GM19240 (cell line): ENCODE results near the gene KANK2.

Experiments
- DNase-seq: peaks from one replicate; pipeline ENCODE4 v3.0.0; 2011; ENCODE audit warnings: low spot score; ENCODE audit not compliant: insufficient read length

Gene KANK2

GRCh38 chr19:11197291-11198174, at the start of gene KANK2:
KANK2 (minus strand) TSS chr19:11197545; CDS start chr19:11194511, 3,034 bp downstream.
- DNase-seq: peak; percentile 94

DNA sequence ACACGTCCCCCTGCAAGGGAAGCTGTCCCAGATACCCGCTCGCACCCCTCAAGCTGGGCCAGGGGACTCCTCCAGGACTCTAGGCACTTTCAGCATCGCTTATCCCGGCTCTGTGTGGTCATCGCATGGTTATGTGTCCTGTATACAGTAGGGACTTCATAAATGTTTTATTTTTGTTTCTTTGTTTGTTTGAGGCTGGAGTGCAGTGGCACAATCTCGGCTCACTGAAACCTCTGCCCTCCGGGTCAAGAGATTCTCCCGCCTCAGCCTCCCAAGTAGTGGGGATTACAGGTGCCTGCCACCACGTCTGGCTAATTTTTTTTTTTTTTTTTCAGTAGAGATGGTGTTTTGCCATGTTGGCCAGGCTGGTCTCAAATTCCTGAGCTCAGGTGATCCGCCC, 49.6 kb upstream of the KANK2 start:
- DNase-seq: no peak

GRCh38 chr19:11244846-11245589, 47.7 kb upstream of the KANK2 start:
- DNase-seq: no peak

DNA sequence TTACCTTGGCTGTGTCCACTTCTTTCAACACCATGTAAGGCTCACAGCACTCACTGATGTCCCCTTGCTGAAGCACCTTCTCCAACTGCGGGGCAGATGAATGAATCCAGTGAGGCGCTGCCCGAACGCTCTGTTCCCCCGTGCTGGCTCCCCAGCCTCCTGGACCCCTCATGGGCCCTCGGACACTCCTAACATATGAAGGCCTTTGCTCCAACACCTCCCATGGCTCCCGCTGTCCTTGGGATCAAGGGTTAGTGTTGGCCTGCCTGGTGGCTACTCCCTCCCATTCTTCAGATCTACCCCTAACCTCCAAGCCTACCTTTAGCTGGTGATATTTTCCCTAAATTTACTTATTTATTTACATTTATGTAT, 46.4 kb upstream of the KANK2 start:
- DNase-seq: no peak

DNA sequence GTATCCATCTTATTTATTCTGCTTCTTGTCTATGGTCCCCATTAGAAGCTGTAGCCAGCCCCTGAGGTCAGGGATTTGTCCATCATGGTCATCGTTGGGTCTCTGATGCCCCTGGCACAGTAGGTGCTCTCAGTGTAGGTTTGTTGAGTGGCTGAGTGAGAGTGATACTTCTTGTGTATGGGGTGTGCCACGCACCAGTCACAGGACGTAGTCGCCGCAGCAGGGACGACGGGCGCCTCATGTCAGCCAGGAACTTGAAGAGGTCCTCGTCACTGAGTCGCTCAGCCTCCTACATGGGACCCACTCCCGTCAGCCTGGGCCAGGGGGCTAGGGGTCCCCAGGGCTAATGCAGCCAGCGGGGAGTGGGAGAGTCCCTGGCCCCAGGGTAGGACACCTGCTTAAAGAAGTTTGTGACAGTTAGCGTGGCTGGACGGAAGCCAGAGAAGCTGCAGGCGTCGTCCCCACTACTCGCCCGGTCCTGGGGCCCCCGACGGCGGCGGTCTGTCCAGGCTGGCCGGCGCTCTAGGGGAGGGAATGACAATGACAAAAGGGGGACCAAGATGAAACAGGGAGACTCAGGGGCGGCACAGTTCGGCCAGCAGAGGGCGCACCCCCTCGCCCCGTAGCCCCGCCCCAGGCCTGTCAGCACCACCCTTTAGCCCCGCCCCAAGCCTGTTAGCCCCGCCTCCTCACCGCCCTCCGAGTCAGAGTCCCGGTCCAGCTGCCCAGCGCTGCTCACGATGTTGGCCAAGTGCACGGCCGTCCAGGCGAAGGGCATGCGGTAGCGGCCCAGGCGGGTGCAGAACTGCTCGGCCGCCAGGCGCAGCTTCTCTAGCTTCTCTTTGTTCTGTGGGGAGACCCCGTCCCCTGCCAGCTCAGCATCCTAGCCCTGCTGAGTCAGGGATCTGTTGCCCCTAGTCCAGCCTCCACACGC, 45.8 kb upstream of the KANK2 start:
- peak; percentile 87 for DNase-seq

GRCh38 chr19:11242025-11242424, 44.7 kb upstream of the KANK2 start:
- DNase-seq: no peak

GRCh38 chr19:11240008-11240444, 42.7 kb upstream of the KANK2 start:
- DNase-seq: no peak

GRCh38 chr19:11239377-11240000, 42.1 kb upstream of the KANK2 start, which contains the start of gene ANGPTL8:
ANGPTL8 (plus strand) TSS chr19:11239619; CDS start chr19:11239638, 19 bp downstream.
- DNase-seq: no peak

DNA sequence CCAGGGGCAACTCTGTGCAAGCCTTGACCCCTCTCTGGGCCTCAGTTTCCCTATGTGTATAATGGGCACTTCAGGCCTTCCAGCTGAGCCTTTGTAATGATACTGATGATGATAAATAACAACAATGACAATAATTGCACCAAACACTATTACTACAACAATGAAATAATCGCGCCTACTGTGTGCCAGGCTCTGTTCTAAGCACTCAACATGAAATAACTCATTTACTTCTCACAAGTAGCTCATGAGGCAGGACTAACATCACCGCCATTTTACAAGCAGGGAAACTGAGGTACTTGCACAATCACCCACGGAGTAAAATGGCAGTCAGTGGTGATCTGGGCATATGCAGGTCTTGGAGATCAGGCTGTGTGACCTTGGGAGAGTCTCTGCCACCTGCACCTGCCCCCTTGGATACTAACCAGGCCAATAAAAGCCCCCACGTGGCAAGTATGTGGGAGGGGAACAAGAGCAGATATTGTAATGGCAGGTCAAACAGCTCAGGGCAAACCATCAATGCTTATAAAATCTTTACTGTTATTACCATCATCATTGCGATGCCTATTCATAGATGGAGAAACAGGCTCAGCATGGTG, 41.5 kb upstream of the KANK2 start:
- no peak for DNase-seq

GRCh38 chr19:11238041-11238440, 40.7 kb upstream of the KANK2 start:
- no peak for DNase-seq

DNA sequence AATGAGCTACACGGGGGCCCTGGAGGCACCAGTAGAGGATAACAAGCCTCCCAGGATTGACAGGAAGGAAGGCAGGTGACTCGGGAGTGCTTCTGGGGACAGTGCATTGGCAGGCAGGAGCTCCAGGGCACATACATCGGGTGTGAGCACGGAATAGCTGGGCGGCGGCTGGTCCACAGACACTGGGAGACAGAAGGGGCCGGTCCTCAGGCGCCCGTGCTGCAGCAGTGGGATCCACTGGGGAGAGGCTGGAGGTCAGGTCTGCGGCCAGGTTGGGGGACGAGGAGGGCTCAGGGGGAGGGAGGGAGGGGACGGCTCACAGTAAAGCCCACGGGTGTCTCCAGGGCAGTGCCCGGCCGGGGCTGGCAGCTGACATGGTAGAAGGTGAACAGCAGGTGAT, 40.0 kb upstream of the KANK2 start:
- DNase-seq: no peak

DNA sequence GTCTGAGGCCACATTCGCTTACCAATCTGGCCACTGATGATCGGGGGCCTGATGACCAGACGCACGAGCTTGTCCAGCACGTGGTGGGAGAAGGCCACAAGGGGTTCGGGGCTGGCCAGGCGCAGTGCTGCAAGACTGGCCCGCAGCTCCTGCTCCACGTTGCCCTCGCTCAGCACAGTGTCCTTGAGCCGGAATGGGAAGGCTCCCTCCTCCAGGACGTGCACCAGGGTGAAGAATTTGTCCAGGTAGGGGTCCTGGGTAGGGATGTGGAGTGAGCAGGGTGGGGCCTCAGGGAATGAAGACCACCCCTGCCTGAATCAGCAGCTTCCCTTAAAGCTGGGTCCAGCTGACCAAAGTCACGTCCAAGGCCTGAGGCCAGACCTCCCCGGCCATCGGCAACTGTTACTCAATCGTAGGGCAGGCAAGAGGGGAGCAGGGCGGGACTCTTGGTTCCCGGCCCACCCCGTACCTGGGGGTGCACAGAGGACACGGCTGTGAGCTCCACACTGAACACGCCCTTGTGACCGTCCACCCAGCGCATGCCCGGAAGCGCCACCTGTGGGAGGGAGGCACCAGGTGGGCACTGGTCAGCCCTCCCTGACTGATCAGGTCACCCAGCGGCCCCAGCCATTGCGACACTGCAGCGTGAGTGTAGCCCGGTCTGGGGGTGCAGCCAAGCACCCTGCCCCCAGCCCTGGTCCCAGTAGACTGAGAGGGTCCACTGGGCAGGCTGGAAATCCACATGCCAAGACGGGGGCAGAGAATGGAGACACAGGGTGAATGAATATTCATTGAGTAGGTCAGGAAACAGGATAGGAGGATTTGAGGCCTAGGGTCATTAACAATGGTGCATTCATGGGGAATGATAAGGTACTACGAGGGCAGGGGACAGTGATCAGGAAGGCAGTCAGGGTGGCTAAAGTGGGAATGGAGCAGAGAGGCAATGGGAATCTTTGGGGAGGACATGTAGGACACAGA, 39.3 kb upstream of the KANK2 start:
- DNase-seq: no peak

- no peak for DNase-seq
Observed at GRCh38 chr19:11234486-11235075, 37.2 kb upstream of the KANK2 start.

DNA sequence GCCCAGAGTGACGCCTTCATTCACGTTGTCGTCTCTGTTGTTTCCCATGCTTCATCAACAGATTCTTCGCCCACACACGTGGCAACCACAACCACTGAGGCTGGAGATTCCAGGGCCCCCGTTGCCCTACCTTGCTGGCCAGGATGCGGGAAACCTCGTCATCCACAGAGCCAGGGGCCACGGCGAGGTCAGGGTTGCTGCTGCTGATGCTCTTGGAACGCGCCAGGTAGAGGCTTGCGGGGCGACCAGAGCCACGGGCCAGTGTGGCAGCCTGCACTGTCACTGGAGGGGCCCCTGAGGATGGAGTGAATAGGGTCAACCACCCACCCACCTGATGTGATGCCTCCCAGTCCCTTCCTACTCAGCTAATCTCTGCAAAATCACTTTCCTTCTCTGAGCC, 35.7 kb upstream of the KANK2 start:
- DNase-seq: no peak

DNA sequence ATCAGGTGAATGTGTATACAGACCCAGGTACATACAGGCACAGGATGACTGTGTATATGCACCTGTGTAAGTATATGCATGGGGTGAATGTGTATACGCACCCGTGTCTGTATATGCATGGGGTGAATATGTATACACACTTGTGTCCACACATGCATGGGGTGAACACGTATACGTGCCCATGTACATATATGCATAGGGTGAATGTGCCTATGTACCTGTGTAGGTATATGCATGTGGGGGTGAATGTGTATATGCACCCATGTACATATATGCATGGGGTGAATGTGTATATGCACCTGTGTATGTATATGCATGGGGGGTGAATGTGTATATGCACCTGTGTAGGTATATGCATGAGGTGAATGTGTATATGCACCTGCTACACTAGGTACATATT, 35.2 kb upstream of the KANK2 start:
- no peak for DNase-seq

GRCh38 chr19:11230621-11231386, 33.5 kb upstream of the KANK2 start:
- no peak for DNase-seq

DNA sequence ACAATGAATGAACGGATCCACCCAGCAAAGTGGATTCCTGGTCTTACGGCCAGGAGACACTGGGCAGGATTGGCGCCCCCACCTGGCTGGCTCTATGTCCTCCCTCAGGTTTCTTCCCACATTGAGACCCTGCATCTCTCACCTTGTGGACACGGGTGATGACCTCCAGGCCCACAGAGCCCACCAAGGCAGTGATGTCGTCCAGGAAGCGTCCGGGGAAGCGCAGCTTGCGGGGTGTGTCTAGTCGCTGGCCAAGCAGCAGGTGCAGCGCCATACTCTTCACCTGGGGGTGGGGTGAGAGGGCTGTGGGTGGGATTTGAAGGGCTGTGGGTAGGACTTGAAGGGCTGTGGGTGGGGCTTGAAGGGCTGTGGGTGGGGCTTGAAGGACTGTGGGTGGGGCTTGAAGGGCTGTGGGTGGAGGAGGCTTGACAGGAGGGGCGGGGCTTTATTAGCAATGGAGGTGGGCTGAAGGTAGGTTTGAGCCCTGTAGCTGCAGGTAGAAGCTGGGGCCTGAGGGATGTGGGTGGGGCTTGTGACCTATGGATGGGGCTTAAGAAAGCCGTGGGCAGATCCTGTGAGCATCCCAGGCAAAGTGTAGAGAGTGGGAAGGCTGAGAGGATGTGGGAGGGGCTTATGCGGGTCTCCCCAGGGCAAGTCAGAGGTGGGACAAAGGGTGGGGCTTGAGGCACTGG, 30.0 kb upstream of the KANK2 start:
- no peak for DNase-seq
